ENCODE measurements around the gene LDHAL6B.

DNA sequence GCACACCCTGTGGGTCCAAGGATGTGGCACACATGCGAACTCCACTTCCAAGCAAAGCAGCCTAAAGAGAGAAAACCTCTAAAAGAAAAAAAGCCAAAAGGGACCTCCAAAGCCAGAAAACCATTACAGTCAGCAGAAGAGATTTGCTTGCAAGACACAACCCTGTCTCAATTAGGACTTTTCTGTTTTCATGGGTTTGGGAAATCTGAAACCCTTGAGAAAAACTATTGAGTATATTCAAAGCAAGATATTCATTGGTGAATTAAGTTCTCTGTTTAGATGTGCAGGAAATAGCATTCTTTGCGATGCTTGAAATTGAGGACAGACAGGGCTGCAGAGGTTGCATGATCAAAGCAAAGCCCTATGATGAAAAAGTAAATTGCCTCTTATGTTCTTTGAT, 10.2 kb upstream of the LDHAL6B start:
- TF ChIP-seq, protein P1, sequence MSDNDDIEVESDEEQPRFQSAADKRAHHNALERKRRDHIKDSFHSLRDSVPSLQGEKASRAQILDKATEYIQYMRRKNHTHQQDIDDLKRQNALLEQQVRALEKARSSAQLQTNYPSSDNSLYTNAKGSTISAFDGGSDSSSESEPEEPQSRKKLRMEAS (IDR thresholded peaks at IDR 0.05; ENCODE audit: low read depth): no peak
- TF ChIP-seq FOXM1 (IDR thresholded peaks at IDR 0.05; ENCODE audit: low read depth): no peak
- TF ChIP-seq, protein P2, sequence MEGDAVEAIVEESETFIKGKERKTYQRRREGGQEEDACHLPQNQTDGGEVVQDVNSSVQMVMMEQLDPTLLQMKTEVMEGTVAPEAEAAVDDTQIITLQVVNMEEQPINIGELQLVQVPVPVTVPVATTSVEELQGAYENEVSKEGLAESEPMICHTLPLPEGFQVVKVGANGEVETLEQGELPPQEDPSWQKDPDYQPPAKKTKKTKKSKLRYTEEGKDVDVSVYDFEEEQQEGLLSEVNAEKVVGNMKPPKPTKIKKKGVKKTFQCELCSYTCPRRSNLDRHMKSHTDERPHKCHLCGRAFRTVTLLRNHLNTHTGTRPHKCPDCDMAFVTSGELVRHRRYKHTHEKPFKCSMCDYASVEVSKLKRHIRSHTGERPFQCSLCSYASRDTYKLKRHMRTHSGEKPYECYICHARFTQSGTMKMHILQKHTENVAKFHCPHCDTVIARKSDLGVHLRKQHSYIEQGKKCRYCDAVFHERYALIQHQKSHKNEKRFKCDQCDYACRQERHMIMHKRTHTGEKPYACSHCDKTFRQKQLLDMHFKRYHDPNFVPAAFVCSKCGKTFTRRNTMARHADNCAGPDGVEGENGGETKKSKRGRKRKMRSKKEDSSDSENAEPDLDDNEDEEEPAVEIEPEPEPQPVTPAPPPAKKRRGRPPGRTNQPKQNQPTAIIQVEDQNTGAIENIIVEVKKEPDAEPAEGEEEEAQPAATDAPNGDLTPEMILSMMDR (IDR thresholded peaks at IDR 0.05): no peak
- no peak for TF ChIP-seq EP300 (IDR thresholded peaks at IDR 0.05; ENCODE audit: borderline replicate concordance in 1 of 2, low read depth in 1 of 2, low read length in 1 of 2)
- TF ChIP-seq TAF1 (IDR thresholded peaks at IDR 0.05; ENCODE audit: borderline replicate concordance, low read depth, low read length): no peak
- no peak for TF ChIP-seq YY1 (IDR thresholded peaks at IDR 0.05; ENCODE audit: low read depth)
